B cell (primary cell): Measurements from ENCODE around the gene GAREM1. TPM values are rescaled to one million over a fixed set of nuclear protein-coding genes. Genes with fewer than 3 reads are reported as not detected.

ENCODE experiments used
- ATAC-seq: fragments of 200-7000 bp; cut with Tn5 transposase; one replicate; pipeline ENCODE4 v1.10.0; 2021; ENCODE audit warnings: low read depth, mild to moderate bottlenecking, moderate number of reproducible peaks, moderate library complexity
- CTCF ChIA-PET: fragments of 350-600 bp; sonication (Branson Sonifier 250); formaldehyde crosslinking; loops from one replicate; lab custom pipeline; 2021; ENCODE audit warnings: antibody characterized with exemption, inconsistent platforms; lab: Charles Lee
- POLR2A ChIA-PET: fragments of 350-600 bp; sonication (Branson Sonifier 250); formaldehyde crosslinking; loops from one replicate; lab custom pipeline; 2021; ENCODE audit warnings: antibody characterized with exemption; lab: Charles Lee
- DNase-seq: peaks from one replicate; pipeline ENCODE4 v3.0.0; 2013
- H2AFZ ChIP-seq: 2 replicates; pipeline ENCODE4 v1.6.1; 2012; ENCODE audit warnings: mild to moderate bottlenecking, low read depth, low read length; ENCODE audit not compliant: insufficient read depth, poor library complexity, severe bottlenecking
- H3K27ac ChIP-seq, 2 donors: 1 replicate in 1 of 2; 2 replicates in 1 of 2; pipeline ENCODE4 v1.5.1; 2012 to 2013; ENCODE audit warnings: low read length in 2 of 2, mild to moderate bottlenecking in 2 of 2, moderate library complexity in 1 of 2
- H3K27me3 ChIP-seq, 4 experiments: fragments of 200-600 bp in 1 of 4; sonication (generic) in 1 of 4; replicated peaks in 1 of 4; 1 replicate in 2 of 4; 2 replicates in 2 of 4; pipeline versions ENCODE4 v1.6.1 to v1.7.0; 2013 to 2016; ENCODE audit warnings: low read length in 3 of 4, mild to moderate bottlenecking in 2 of 4, mixed read lengths in 1 of 4, moderate library complexity in 1 of 4; ENCODE audit not compliant: insufficient read depth in 4 of 4, control insufficient read depth in 3 of 4; ENCODE audit errors: control extremely low read depth in 1 of 4
- H3K36me3 ChIP-seq, 2 experiments: replicated peaks in 1 of 2; 1 replicate in 1 of 2; 2 replicates in 1 of 2; pipeline versions ENCODE4 v1.6.1 to v1.7.1; 2013; ENCODE audit warnings: low read length in 1 of 2; ENCODE audit not compliant: insufficient read depth in 2 of 2, control insufficient read depth in 1 of 2; ENCODE audit errors: control extremely low read depth in 1 of 2, extremely low read depth in 1 of 2
- H3K4me1 ChIP-seq, 2 donors: fragments of 200-600 bp in 1 of 2; sonication (generic) in 1 of 2; 1 replicate in 1 of 2; 2 replicates in 1 of 2; pipeline versions ENCODE4 v1.5.1 to v1.6.1; 2013 to 2017; ENCODE audit warnings: low read length in 2 of 2; ENCODE audit not compliant: control insufficient read depth in 2 of 2, insufficient read depth in 2 of 2
- H3K4me2 ChIP-seq: replicated peaks from 2 replicates; pipeline ENCODE3; 2012; ENCODE audit warnings: mild to moderate bottlenecking, low read depth, low read length; ENCODE audit not compliant: poor library complexity, severe bottlenecking
- H3K4me3 ChIP-seq, 5 experiments: fragments of 200-600 bp in 1 of 5; sonication (generic) in 1 of 5; 1 replicate in 3 of 5; 2 replicates in 2 of 5; pipeline versions ENCODE4 v1.5.1 to v1.7.0; 2011 to 2016; ENCODE audit warnings: low read length in 4 of 5, mild to moderate bottlenecking in 4 of 5, low read depth in 2 of 5, control low read depth in 1 of 5, moderate library complexity in 1 of 5; ENCODE audit not compliant: insufficient read depth in 1 of 5; ENCODE audit errors: control extremely low read depth in 1 of 5, extremely low read depth in 1 of 5
- H3K79me2 ChIP-seq: fragments of 200-600 bp; sonication (generic); one replicate; pipeline ENCODE4 v1.6.0; 2016; ENCODE audit warnings: low read length; ENCODE audit not compliant: control insufficient read depth, insufficient read depth
- H3K9ac ChIP-seq: fragments of 200-600 bp; sonication (generic); 2 replicates; pipeline ENCODE4 v1.6.1; 2017; ENCODE audit warnings: mild to moderate bottlenecking, low read length, moderate library complexity
- H3K9me3 ChIP-seq, 3 donors: one replicate each; pipeline versions ENCODE4 v1.6.1 to v1.7.1; 2013; ENCODE audit warnings: low read length in 2 of 3; ENCODE audit not compliant: control insufficient read depth in 2 of 3, insufficient read depth in 1 of 3; ENCODE audit errors: control extremely low read depth in 1 of 3
- H4K20me1 ChIP-seq: 2 replicates; pipeline ENCODE4 v1.6.0; 2012; ENCODE audit warnings: mild to moderate bottlenecking, low read length; ENCODE audit not compliant: insufficient read depth, control insufficient read depth, poor library complexity, severe bottlenecking
- H3K27ac Mint-ChIP-seq: one replicate; pipeline ENCODE4 v1.8.0; 2021; ENCODE audit warnings: mixed read lengths
- H3K27me3 Mint-ChIP-seq: one replicate; pipeline ENCODE4 v1.8.0; 2021; ENCODE audit warnings: mixed read lengths
- H3K4me1 Mint-ChIP-seq: one replicate; pipeline ENCODE4 v1.8.0; 2021; ENCODE audit warnings: mixed read lengths
- H3K4me3 Mint-ChIP-seq: one replicate; pipeline ENCODE4 v1.8.0; 2021; ENCODE audit warnings: mixed read lengths
- H3K9me3 Mint-ChIP-seq: one replicate; pipeline ENCODE4 v1.8.0; 2022; ENCODE audit warnings: mixed read lengths; ENCODE audit not compliant: insufficient read depth
- CTCF ChIP-seq: fragments of 200-600 bp; IDR thresholded peaks from one replicate; pipeline ENCODE4 v1.8.0; 2022; ENCODE audit warnings: antibody characterized with exemption, mild to moderate bottlenecking
- EZH2 ChIP-seq: IDR thresholded peaks from 2 replicates; pipeline ENCODE4 v1.6.1; 2012; ENCODE audit warnings: borderline replicate concordance, low read depth, mild to moderate bottlenecking, moderate library complexity, low read length; ENCODE audit not compliant: insufficient read depth, poor library complexity, severe bottlenecking
- WGBS: methylation state at CpG from one replicate; pipeline ENCODE4 v1.1.5; 2013; ENCODE audit warnings: missing lambda C conversion rate; ENCODE audit not compliant: insufficient coverage; 5-methylcytosine and 5-hydroxymethylcytosine counted together
- intact Hi-C: fragments of 100-400 bp; cut with micrococcal nuclease; formaldehyde crosslinking; loops from one replicate; pipeline ENCODE4 v1.10.0; 2022
- polyA plus RNA-seq: library from polyadenylated mRNA; depleted of rRNA; stranded (reverse); fragments of >200 nt; gene quantifications from 2 replicates; pipeline ENCODE4 v1.2.3, GENCODE V29; 2012
- total RNA-seq, 2 donors: library from RNA; stranded (reverse); fragments of 120-200 nt in 1 of 2; gene quantifications; 1 replicate in 1 of 2; 2 replicates in 1 of 2; pipeline versions ENCODE4 v1.2.3 to v1.2.4, GENCODE V29; 2013 to 2022

Gene GAREM1
- total and polyA plus RNA-seq, 2 donors (not counting 1 experiment from before 2014, with no cell fraction given): not detected

GRCh38 chr18:32242395-32242794 lies 228.3 kb downstream of the GAREM1 start:
- no peak overlapping the region for H3K27ac Mint-ChIP-seq
- H3K27me3 Mint-ChIP-seq: peaks cover 6% of the 10 kb centered on the region
- DNase-seq (no peak), ATAC-seq (no peak)
- CTCF ChIA-PET: no interaction called here
- Histone ChIP-seq H3K4me1 (no peaks in the 10 kb centered on the region), H3K79me2 (no peaks in the 10 kb centered on the region), H4K20me1 (no peaks in the 10 kb centered on the region), H3K4me2 (no peak overlapping the region), H3K9ac (no peak overlapping the region), H3K9me3 (no peaks in the 10 kb centered on the region), H3K27ac (no peak overlapping the region), H3K4me3 (no peak overlapping the region), H3K27me3 (peaks cover 0 to 3% (median 0%) of the 10 kb centered on the region in 4 experiments), H2AFZ (no peak overlapping the region), H3K36me3 (no peaks in the 10 kb centered on the region)
- intact Hi-C loops: no loop called here
- WGBS: no CpG with 5 or more reads among the region's 2 CpGs
- no peak overlapping the region for H3K4me3 Mint-ChIP-seq
- no peaks in the 10 kb centered on the region for H3K4me1 Mint-ChIP-seq
- no peaks in the 10 kb centered on the region for H3K9me3 Mint-ChIP-seq
- TF ChIP-seq EZH2 (no peak), CTCF (no peak)
- POLR2A ChIA-PET: no interaction called here

GRCh38 chr18:32238635-32239268 lies 231.9 kb downstream of the GAREM1 start:
- Histone ChIP-seq H3K9ac (no peak overlapping the region), H3K27ac (no peak overlapping the region), H3K36me3 (no peaks in the 10 kb centered on the region), H3K27me3 (peaks cover 0 to 6% (median 1%) of the 10 kb centered on the region in 4 experiments), H3K4me2 (no peak overlapping the region), H3K79me2 (no peaks in the 10 kb centered on the region), H3K4me1 (no peaks in the 10 kb centered on the region), H4K20me1 (no peaks in the 10 kb centered on the region), H3K4me3 (no peak overlapping the region), H2AFZ (no peak overlapping the region), H3K9me3 (no peaks in the 10 kb centered on the region)
- DNase-seq (no peak), ATAC-seq (no peak)
- no peak for TF ChIP-seq CTCF
- H3K4me3 Mint-ChIP-seq: no peak overlapping the region
- H3K4me1 Mint-ChIP-seq: no peaks in the 10 kb centered on the region
- H3K27ac Mint-ChIP-seq: no peak overlapping the region
- H3K9me3 Mint-ChIP-seq: no peaks in the 10 kb centered on the region
- 97% methylated on average over 3 of the region's 5 CpGs for WGBS
- peaks cover 6% of the 10 kb centered on the region for H3K27me3 Mint-ChIP-seq
- POLR2A ChIA-PET: no interaction called here
- intact Hi-C loops: no loop called here
- CTCF ChIA-PET: no interaction called here
